Nephron (organoid): ENCODE results near the gene ZNF605.
"Not testable (repeated sequence)": the region's sequence is repeated elsewhere in the genome, so short reads cannot be mapped to it uniquely, and the experiment has no call there.

Source experiments
- H3K27ac Mint-ChIP-seq, 3 experiments: 2 replicates each; pipeline ENCODE4 v1.8.0; 2020; ENCODE audit warnings: mixed read lengths in 3 of 3, mild to moderate bottlenecking in 2 of 3, moderate library complexity in 1 of 3
- H3K27me3 Mint-ChIP-seq: 2 replicates; pipeline ENCODE4 v1.8.0; 2021; ENCODE audit warnings: low read depth, mild to moderate bottlenecking, moderate library complexity, mixed read lengths
- H3K36me3 Mint-ChIP-seq: 2 replicates; pipeline ENCODE4 v1.8.0; 2020; ENCODE audit warnings: low read depth, mixed read lengths
- H3K4me1 Mint-ChIP-seq: 2 replicates; pipeline ENCODE4 v1.8.0; 2020; ENCODE audit warnings: mixed read lengths
- H3K4me3 Mint-ChIP-seq, 3 experiments: 2 replicates each; pipeline ENCODE4 v1.8.0; 2020; ENCODE audit warnings: mild to moderate bottlenecking in 3 of 3, mixed read lengths in 3 of 3, moderate library complexity in 2 of 3
- H3K9me3 Mint-ChIP-seq: 2 replicates; pipeline ENCODE4 v1.8.0; 2020; ENCODE audit warnings: mixed read lengths
- CTCF ChIP-seq, 3 experiments: fragments of 200-600 bp; sonication (generic); IDR thresholded peaks; one replicate each; pipeline ENCODE4 v1.5.0; 2021; ENCODE audit warnings: antibody characterized with exemption in 3 of 3; ENCODE audit not compliant: unreplicated experiment in 3 of 3

ZNF605 gene

DNA sequence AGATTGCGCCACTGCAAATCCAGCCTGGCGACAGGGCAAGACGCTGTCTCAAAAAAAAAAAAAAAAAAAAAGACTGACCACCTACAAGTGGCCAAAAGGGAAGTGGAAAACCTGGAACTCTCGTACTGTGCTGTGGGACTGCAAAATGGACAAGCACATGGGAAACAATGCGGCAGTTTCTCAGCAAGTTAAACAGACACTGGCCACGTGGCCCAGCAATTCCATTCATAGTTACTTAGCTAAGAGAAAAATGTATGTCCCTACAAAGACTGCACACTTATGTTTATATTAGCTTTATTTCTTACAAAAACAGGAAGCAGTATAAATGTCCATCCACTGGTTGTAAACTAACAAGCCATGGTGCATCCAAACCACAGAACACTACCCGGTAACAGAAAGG, 74.3 kb downstream of the ZNF605 start:
- no peak overlapping the region for H3K4me3 Mint-ChIP-seq
- H3K9me3 Mint-ChIP-seq = peaks cover 10% of the 10 kb centered on the region
- no peaks in the 10 kb centered on the region for H3K27me3 Mint-ChIP-seq
- no peak for TF ChIP-seq CTCF (IDR thresholded peaks at IDR 0.05; ENCODE audit: unreplicated experiment in 3 of 3)
- peak overlapping the region in 1 of 3 experiments; percentile 8 for H3K27ac Mint-ChIP-seq
- peaks cover 56% of the 10 kb centered on the region for H3K36me3 Mint-ChIP-seq
- no peaks in the 10 kb centered on the region for H3K4me1 Mint-ChIP-seq

DNA sequence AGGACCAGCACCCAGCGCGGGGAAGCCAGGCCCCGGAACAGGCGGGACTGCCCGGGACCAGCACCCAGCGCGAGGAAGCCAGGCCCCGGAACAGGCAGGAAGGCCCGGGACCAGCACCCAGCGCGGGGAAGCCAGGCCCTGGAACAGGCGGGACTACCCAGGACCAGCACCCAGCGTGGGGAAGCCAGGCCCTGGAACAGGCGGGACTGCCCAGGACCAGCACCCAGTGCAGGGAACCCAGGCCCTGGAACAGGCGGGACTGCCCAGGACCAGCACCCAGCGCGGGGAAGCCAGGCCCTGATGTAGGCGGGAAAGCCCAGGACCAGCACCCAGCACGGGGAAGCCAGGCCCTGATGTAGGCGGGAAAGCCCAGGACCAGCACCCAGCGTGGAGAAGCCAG, 81.5 kb downstream of the ZNF605 start:
- not testable (repeated sequence) for H3K27me3 Mint-ChIP-seq, H3K4me3 Mint-ChIP-seq, H3K9me3 Mint-ChIP-seq, H3K27ac Mint-ChIP-seq, H3K4me1 Mint-ChIP-seq
- peaks cover 41% of the 10 kb centered on the region for H3K36me3 Mint-ChIP-seq

GRCh38 chr12:132874175-132874574, 81.9 kb downstream of the ZNF605 start:
- no peak for TF ChIP-seq CTCF (IDR thresholded peaks at IDR 0.05; ENCODE audit: unreplicated experiment in 3 of 3)
- no peaks in the 10 kb centered on the region for H3K4me1 Mint-ChIP-seq
- H3K27ac Mint-ChIP-seq = no peak overlapping the region
- H3K9me3 Mint-ChIP-seq = no peaks in the 10 kb centered on the region
- H3K36me3 Mint-ChIP-seq = peaks cover 43% of the 10 kb centered on the region
- no peak overlapping the region for H3K4me3 Mint-ChIP-seq
- no peaks in the 10 kb centered on the region for H3K27me3 Mint-ChIP-seq

GRCh38 chr12:132873724-132874123, 82.4 kb downstream of the ZNF605 start:
- TF ChIP-seq CTCF (IDR thresholded peaks at IDR 0.05; ENCODE audit: unreplicated experiment in 3 of 3) = no peak
- Mint-ChIP-seq H3K4me3 (no peak overlapping the region), H3K9me3 (no peaks in the 10 kb centered on the region), H3K4me1 (no peaks in the 10 kb centered on the region), H3K36me3 (peaks cover 45% of the 10 kb centered on the region), H3K27me3 (no peaks in the 10 kb centered on the region), H3K27ac (no peak overlapping the region)

GRCh38 chr12:132872975-132873421, 83.1 kb downstream of the ZNF605 start:
- TF ChIP-seq CTCF (IDR thresholded peaks at IDR 0.05; ENCODE audit: unreplicated experiment in 3 of 3) = no peak
- Mint-ChIP-seq H3K27ac (no peak overlapping the region), H3K27me3 (no peaks in the 10 kb centered on the region), H3K36me3 (peaks cover 46% of the 10 kb centered on the region), H3K4me3 (no peak overlapping the region), H3K4me1 (no peaks in the 10 kb centered on the region), H3K9me3 (no peaks in the 10 kb centered on the region)

- no peaks in the 10 kb centered on the region for H3K27me3 Mint-ChIP-seq
- TF ChIP-seq CTCF (IDR thresholded peaks at IDR 0.05; ENCODE audit: unreplicated experiment in 3 of 3) = no peak
- no peak overlapping the region for H3K27ac Mint-ChIP-seq
- H3K36me3 Mint-ChIP-seq = peaks cover 49% of the 10 kb centered on the region
- H3K9me3 Mint-ChIP-seq = no peaks in the 10 kb centered on the region
- no peak overlapping the region for H3K4me3 Mint-ChIP-seq
- H3K4me1 Mint-ChIP-seq = no peaks in the 10 kb centered on the region
These were observed 83.8 kb downstream of the ZNF605 start for GRCh38 chr12:132872073-132872855.
